ENCODE results near the gene CTDNEP1. TPM values are rescaled to one million over a fixed set of nuclear protein-coding genes. Genes with fewer than 3 reads are reported as not detected.

The CTDNEP1 gene
- polyA plus RNA-seq, 1 donor (not counting 4 experiments of a cell fraction or from before 2014, with no cell fraction given), result 66.2 TPM

- H3K79me2 ChIP-seq (ENCODE audit: control insufficient read depth, insufficient read depth, low read length), result peaks cover 10% of the 10 kb centered on the region
- no peak overlapping the region for H3K4me2 ChIP-seq (ENCODE audit: control insufficient read depth, extremely low read depth, insufficient read depth, low read depth, low read length)
- FAIRE-seq (no peak), DNase-seq (ENCODE audit: low read depth, low spot score) (no peak)
- peaks cover 41 to 54% of the 10 kb centered on the region in 2 experiments for H3K36me3 ChIP-seq (ENCODE audit: control insufficient read depth in 2 of 2, extremely low read depth in 1 of 2, insufficient read depth in 2 of 2, low read length in 2 of 2)
- H3K9me3 ChIP-seq (ENCODE audit: control insufficient read depth, low read depth, low read length), result no peaks in the 10 kb centered on the region
- peaks cover 38% of the 10 kb centered on the region for H3K4me1 ChIP-seq (ENCODE audit: control insufficient read depth, extremely low read depth, insufficient read depth, low read length)
- H4K20me1 ChIP-seq (ENCODE audit: control insufficient read depth, extremely low read depth, insufficient read depth, low read length), result peaks cover 5% of the 10 kb centered on the region
- no peak overlapping the region for H3K27ac ChIP-seq (ENCODE audit: control insufficient read depth, insufficient read depth, low read length)
- no peak overlapping the region for H3K4me3 ChIP-seq (ENCODE audit: control insufficient read depth in 2 of 3, extremely low read depth in 1 of 3, insufficient read depth in 2 of 3, low read depth in 1 of 3, low read length in 3 of 3)
- no peak overlapping the region for H2AFZ ChIP-seq (ENCODE audit: control insufficient read depth, low read length)
- no peaks in the 10 kb centered on the region for H3K27me3 ChIP-seq (ENCODE audit: control insufficient read depth, extremely low read depth, insufficient read depth, low read length)
- dilution Hi-C loops (cut with MboI; ENCODE audit: extremely low pct_ligation_motif_present, low sequenced_read_pairs), result no loop called here
- TF ChIP-seq, protein P1, sequence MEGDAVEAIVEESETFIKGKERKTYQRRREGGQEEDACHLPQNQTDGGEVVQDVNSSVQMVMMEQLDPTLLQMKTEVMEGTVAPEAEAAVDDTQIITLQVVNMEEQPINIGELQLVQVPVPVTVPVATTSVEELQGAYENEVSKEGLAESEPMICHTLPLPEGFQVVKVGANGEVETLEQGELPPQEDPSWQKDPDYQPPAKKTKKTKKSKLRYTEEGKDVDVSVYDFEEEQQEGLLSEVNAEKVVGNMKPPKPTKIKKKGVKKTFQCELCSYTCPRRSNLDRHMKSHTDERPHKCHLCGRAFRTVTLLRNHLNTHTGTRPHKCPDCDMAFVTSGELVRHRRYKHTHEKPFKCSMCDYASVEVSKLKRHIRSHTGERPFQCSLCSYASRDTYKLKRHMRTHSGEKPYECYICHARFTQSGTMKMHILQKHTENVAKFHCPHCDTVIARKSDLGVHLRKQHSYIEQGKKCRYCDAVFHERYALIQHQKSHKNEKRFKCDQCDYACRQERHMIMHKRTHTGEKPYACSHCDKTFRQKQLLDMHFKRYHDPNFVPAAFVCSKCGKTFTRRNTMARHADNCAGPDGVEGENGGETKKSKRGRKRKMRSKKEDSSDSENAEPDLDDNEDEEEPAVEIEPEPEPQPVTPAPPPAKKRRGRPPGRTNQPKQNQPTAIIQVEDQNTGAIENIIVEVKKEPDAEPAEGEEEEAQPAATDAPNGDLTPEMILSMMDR (optimal IDR thresholded peaks at IDR 0.05 in 1 of 3, IDR thresholded peaks at IDR 0.05 in 1 of 3, conservative IDR thresholded peaks at IDR 0.05 in 1 of 3; ENCODE audit: extremely low read depth in 1 of 3, insufficient read depth in 2 of 3, low read length in 3 of 3), result no peak
- TF ChIP-seq EZH2 (IDR thresholded peaks at IDR 0.05; ENCODE audit: low read length), result no peak
- H3K9ac ChIP-seq (ENCODE audit: control insufficient read depth, extremely low read depth, insufficient read depth, low read length), result no peak overlapping the region
- H3K9me1 ChIP-seq (ENCODE audit: control insufficient read depth, extremely low read depth, insufficient read depth, low read length), result no peaks in the 10 kb centered on the region
Observed at GRCh38 chr17:7224110-7224509, 27.4 kb downstream of the CTDNEP1 start.

DNA sequence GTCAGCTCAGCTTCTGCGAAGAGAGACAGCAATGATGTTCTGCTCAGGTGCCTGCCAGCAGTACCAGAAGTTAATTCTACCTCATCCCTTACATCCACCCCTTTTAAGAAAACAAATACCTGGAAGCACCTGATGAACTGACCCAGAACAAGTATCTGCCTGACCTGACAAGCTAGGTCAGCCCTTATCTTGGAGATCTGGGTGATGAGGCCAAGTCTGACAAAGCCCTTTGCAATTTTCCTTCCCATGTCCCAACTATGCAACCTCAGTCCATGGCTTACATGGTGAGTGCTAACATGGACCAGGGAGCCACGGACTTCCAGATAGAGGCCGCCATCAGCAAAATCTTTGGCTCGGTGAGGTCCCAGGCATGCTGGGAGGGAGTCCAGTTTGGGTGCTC, 28.2 kb downstream of the CTDNEP1 start:
- dilution Hi-C loops (cut with MboI; ENCODE audit: extremely low pct_ligation_motif_present, low sequenced_read_pairs), result no loop called here
- Histone ChIP-seq H3K9ac (ENCODE audit: control insufficient read depth, extremely low read depth, insufficient read depth, low read length) (no peak overlapping the region), H3K4me2 (ENCODE audit: control insufficient read depth, extremely low read depth, insufficient read depth, low read depth, low read length) (no peak overlapping the region), H3K27ac (ENCODE audit: control insufficient read depth, insufficient read depth, low read length) (no peak overlapping the region), H3K4me3 (ENCODE audit: control insufficient read depth in 2 of 3, extremely low read depth in 1 of 3, insufficient read depth in 2 of 3, low read depth in 1 of 3, low read length in 3 of 3) (no peak overlapping the region), H3K9me1 (ENCODE audit: control insufficient read depth, extremely low read depth, insufficient read depth, low read length) (no peaks in the 10 kb centered on the region), H4K20me1 (ENCODE audit: control insufficient read depth, extremely low read depth, insufficient read depth, low read length) (peaks cover 5% of the 10 kb centered on the region), H3K36me3 (ENCODE audit: control insufficient read depth in 2 of 2, extremely low read depth in 1 of 2, insufficient read depth in 2 of 2, low read length in 2 of 2) (peaks cover 39 to 50% of the 10 kb centered on the region in 2 experiments), H3K27me3 (ENCODE audit: control insufficient read depth, extremely low read depth, insufficient read depth, low read length) (no peaks in the 10 kb centered on the region), H3K4me1 (ENCODE audit: control insufficient read depth, extremely low read depth, insufficient read depth, low read length) (peaks cover 33% of the 10 kb centered on the region), H3K79me2 (ENCODE audit: control insufficient read depth, insufficient read depth, low read length) (peaks cover 10% of the 10 kb centered on the region), H2AFZ (ENCODE audit: control insufficient read depth, low read length) (no peak overlapping the region), H3K9me3 (ENCODE audit: control insufficient read depth, low read depth, low read length) (no peaks in the 10 kb centered on the region)
- no peak for DNase-seq (ENCODE audit: low read depth, low spot score)
- TF ChIP-seq EZH2 (IDR thresholded peaks at IDR 0.05; ENCODE audit: low read length), result no peak
- FAIRE-seq, result no peak

- H3K36me3 ChIP-seq (ENCODE audit: control insufficient read depth in 2 of 2, extremely low read depth in 1 of 2, insufficient read depth in 2 of 2, low read length in 2 of 2), result peaks cover 39 to 50% of the 10 kb centered on the region in 2 experiments
- TF ChIP-seq, protein P1 (optimal IDR thresholded peaks at IDR 0.05 in 1 of 3, IDR thresholded peaks at IDR 0.05 in 1 of 3, conservative IDR thresholded peaks at IDR 0.05 in 1 of 3; ENCODE audit: extremely low read depth in 1 of 3, insufficient read depth in 2 of 3, low read length in 3 of 3), result no peak
- TF ChIP-seq EZH2 (IDR thresholded peaks at IDR 0.05; ENCODE audit: low read length), result no peak
- peaks cover 10% of the 10 kb centered on the region for H3K79me2 ChIP-seq (ENCODE audit: control insufficient read depth, insufficient read depth, low read length)
- FAIRE-seq (no peak), DNase-seq (ENCODE audit: low read depth, low spot score) (no peak)
- dilution Hi-C loops (cut with MboI; ENCODE audit: extremely low pct_ligation_motif_present, low sequenced_read_pairs), result no loop called here
- no peaks in the 10 kb centered on the region for H3K9me1 ChIP-seq (ENCODE audit: control insufficient read depth, extremely low read depth, insufficient read depth, low read length)
- H3K4me1 ChIP-seq (ENCODE audit: control insufficient read depth, extremely low read depth, insufficient read depth, low read length), result peaks cover 29% of the 10 kb centered on the region
- H3K27ac ChIP-seq (ENCODE audit: control insufficient read depth, insufficient read depth, low read length), result no peak overlapping the region
- H3K9ac ChIP-seq (ENCODE audit: control insufficient read depth, extremely low read depth, insufficient read depth, low read length), result no peak overlapping the region
- no peaks in the 10 kb centered on the region for H3K27me3 ChIP-seq (ENCODE audit: control insufficient read depth, extremely low read depth, insufficient read depth, low read length)
- no peak overlapping the region for H3K4me3 ChIP-seq (ENCODE audit: control insufficient read depth in 2 of 3, extremely low read depth in 1 of 3, insufficient read depth in 2 of 3, low read depth in 1 of 3, low read length in 3 of 3)
- H2AFZ ChIP-seq (ENCODE audit: control insufficient read depth, low read length), result no peak overlapping the region
- no peaks in the 10 kb centered on the region for H3K9me3 ChIP-seq (ENCODE audit: control insufficient read depth, low read depth, low read length)
- H4K20me1 ChIP-seq (ENCODE audit: control insufficient read depth, extremely low read depth, insufficient read depth, low read length), result peaks cover 5% of the 10 kb centered on the region
- no peak overlapping the region for H3K4me2 ChIP-seq (ENCODE audit: control insufficient read depth, extremely low read depth, insufficient read depth, low read depth, low read length)
Observed at GRCh38 chr17:7222972-7223292, 28.6 kb downstream of the CTDNEP1 start.

Data from keratinocyte (primary cell).